Motor neuron (in vitro differentiated cells): Measurements from ENCODE around the gene DIRAS1. TPM values are rescaled to one million over a fixed set of nuclear protein-coding genes. Genes with fewer than 3 reads are reported as not detected.
"Not testable (repeated sequence)": the region's sequence is repeated elsewhere in the genome, so short reads cannot be mapped to it uniquely, and the experiment has no call there.

Experiments
- ATAC-seq, 8 experiments: fragments of 200-7000 bp; cut with Tn5 transposase; replicated peaks in 6 of 8; 2 replicates each; pipeline ENCODE4 v1.8.0; 2021; ENCODE audit warnings: mild to moderate bottlenecking in 8 of 8, moderate library complexity in 8 of 8
- H3K27ac ChIP-seq, 2 donors: fragments of 250-450 bp; sonication (Bioruptor Pico); 2 replicates each; pipeline ENCODE4 v1.9.0; 2021; ENCODE audit warnings: antibody characterized with exemption in 2 of 2, mild to moderate bottlenecking in 2 of 2, moderate library complexity in 1 of 2
- H3K4me1 ChIP-seq, 2 donors: fragments of 250-450 bp; sonication (Bioruptor Pico); replicated peaks in 1 of 2; 2 replicates each; pipeline ENCODE4 v1.6.1; 2021; ENCODE audit warnings: antibody characterized with exemption in 2 of 2, mild to moderate bottlenecking in 2 of 2, moderate library complexity in 1 of 2
- H3K4me3 ChIP-seq, 5 donors: fragments of 250-450 bp; sonication (Bioruptor Pico); 2 replicates each; pipeline ENCODE4 v1.9.0; 2021; ENCODE audit warnings: antibody characterized with exemption in 5 of 5, mild to moderate bottlenecking in 5 of 5, moderate library complexity in 4 of 5
- WGBS, 10 experiments: fragments of 450-650 bp; shearing (Covaris generic); methylation state at CpG; one replicate each; pipeline ENCODE4 v1.0.0; 2022; 5-methylcytosine and 5-hydroxymethylcytosine counted together
- in situ Hi-C, 9 experiments: fragments of 400-800 bp; cut with MboI; loops; one replicate each; pipeline ENCODE4 v1.15.0; 2021; ENCODE audit warnings: low sequenced_read_pairs in 9 of 9, low pct_unique_long_range_greater_than_20kb in 2 of 9; ENCODE audit not compliant: unreplicated experiment in 9 of 9
- total RNA-seq, 8 experiments: library from RNA; unstranded; fragments of 300-600 nt; gene quantifications; 2 replicates each; pipeline versions ENCODE4 v1.2.3 to v1.2.4, GENCODE V29; 2022

Gene DIRAS1
- total RNA-seq, 8 experiments from 2014 or later: 0.15 to 17.5 (median 9.0) TPM

GRCh38 chr19:2721570-2722540 is 683 bp upstream of the DIRAS1 start:
- ATAC-seq: peak in 4 of 8 experiments; percentile 4 to 19 (median 9)
- Histone ChIP-seq H3K4me1 (peaks cover 18% of the 10 kb centered on the region in 2 donors), H3K27ac (peak overlapping the region in 1 of 2 donors; percentile 20), H3K4me3 (peak overlapping the region; percentile 50 to 99 (median 89))
- in situ Hi-C loops: no loop called here
- WGBS, 10 experiments: 92% methylated on average over 2 of the region's 39 CpGs; no CpG with 5 or more reads in 9 of the 10 experiments

GRCh38 chr19:2719920-2720776 is 1.0 kb downstream of the DIRAS1 start:
- ATAC-seq: peak in 7 of 8 experiments; percentile 3 to 27 (median 17)
- Histone ChIP-seq H3K4me3 (peak overlapping the region; percentile 50 to 99 (median 89)), H3K27ac (no peak overlapping the region), H3K4me1 (peaks cover 18% of the 10 kb centered on the region in 2 donors)
- in situ Hi-C loops: no loop called here
- WGBS, 10 experiments: 28 to 60% methylated on average over 1 to 5 of the region's 37 CpGs; no CpG with 5 or more reads in 8 of the 10 experiments

- WGBS, 10 experiments: 0 to 71% (median 44%) methylated on average over 1 to 3 of the region's 7 CpGs; no CpG with 5 or more reads in 6 of the 10 experiments
- H3K4me1 ChIP-seq: peaks cover 18% of the 10 kb centered on the region in 2 donors
- in situ Hi-C loops: no loop called here
- ATAC-seq: no peak
- peak overlapping the region in 3 of 5 donors; percentile 89 to 99 (median 90) for H3K4me3 ChIP-seq
- no peak overlapping the region for H3K27ac ChIP-seq
Measured at GRCh38 chr19:2719232-2719735, 1.9 kb downstream of the DIRAS1 start.

- ATAC-seq: no peak
- in situ Hi-C loops: no loop called here
- 73 to 93% (median 84%) methylated on average over 3 to 23 of the region's 52 CpGs; no CpG with 5 or more reads in 4 of the 10 experiments for WGBS, 10 experiments
- Histone ChIP-seq H3K4me1 (peaks cover 13% of the 10 kb centered on the region in 2 donors), H3K27ac (no peak overlapping the region), H3K4me3 (no peak overlapping the region)
Measured at GRCh38 chr19:2717638-2718541, 3.3 kb downstream of the DIRAS1 start.

- no peak for ATAC-seq
- H3K4me3 ChIP-seq: no peak overlapping the region
- H3K27ac ChIP-seq: no peak overlapping the region
- WGBS, 10 experiments: 60 to 100% (median 90%) methylated on average over 1 to 7 of the region's 51 CpGs; no CpG with 5 or more reads in 5 of the 10 experiments
- peaks cover 11% of the 10 kb centered on the region in 2 donors for H3K4me1 ChIP-seq
- in situ Hi-C loops: no loop called here
Measured at GRCh38 chr19:2716722-2717637, 4.2 kb downstream of the DIRAS1 start.

GRCh38 chr19:2716275-2716650 is 4.9 kb downstream of the DIRAS1 start:
- no peak overlapping the region for H3K27ac ChIP-seq
- in situ Hi-C loops: no loop called here
- no peak overlapping the region for H3K4me3 ChIP-seq
- no CpG with 5 or more reads among the region's 19 CpGs for WGBS, 10 experiments
- no peak for ATAC-seq
- H3K4me1 ChIP-seq: peaks cover 7 to 9% of the 10 kb centered on the region in 2 donors

GRCh38 chr19:2715470-2716274 is 5.5 kb downstream of the DIRAS1 start:
- Histone ChIP-seq H3K4me1 (peaks cover 7 to 8% of the 10 kb centered on the region in 2 donors), H3K27ac (no peak overlapping the region), H3K4me3 (no peak overlapping the region)
- 50 to 100% (median 96%) methylated on average over 1 to 7 of the region's 12 CpGs; no CpG with 5 or more reads in 4 of the 10 experiments for WGBS, 10 experiments
- in situ Hi-C loops: no loop called here
- no peak for ATAC-seq

GRCh38 chr19:2714531-2715269 is 6.5 kb downstream of the DIRAS1 start:
- in situ Hi-C loops: no loop called here
- 80 to 100% (median 85%) methylated on average over 1 to 2 of the region's 16 CpGs; no CpG with 5 or more reads in 6 of the 10 experiments for WGBS, 10 experiments
- Histone ChIP-seq H3K4me3 (no peak overlapping the region), H3K27ac (no peak overlapping the region), H3K4me1 (no peaks in the 10 kb centered on the region)
- ATAC-seq: no peak

GRCh38 chr19:2714102-2714501 is 7.1 kb downstream of the DIRAS1 start:
- no CpG with 5 or more reads among the region's 1 CpG for WGBS, 10 experiments
- H3K27ac ChIP-seq, in situ Hi-C loops, H3K4me3 ChIP-seq, ATAC-seq, H3K4me1 ChIP-seq: not testable (repeated sequence)

GRCh38 chr19:2713170-2713569 is 8.0 kb downstream of the DIRAS1 start:
- ATAC-seq, H3K27ac ChIP-seq, in situ Hi-C loops, H3K4me3 ChIP-seq, H3K4me1 ChIP-seq: not testable (repeated sequence)
- 80% methylated on average over 1 of the region's 3 CpGs; no CpG with 5 or more reads in 9 of the 10 experiments for WGBS, 10 experiments
